Measurements from ENCODE around the gene PLAAT3.
"Not testable (repeated sequence)": the region's sequence is repeated elsewhere in the genome, so short reads cannot be mapped to it uniquely, and the experiment has no call there.

Gene PLAAT3

GRCh38 chr11:63639199-63639832 is 25.1 kb upstream of the PLAAT3 start:
- H3K36me3 Mint-ChIP-seq (ENCODE audit: low read depth), result peaks cover 43% of the 10 kb centered on the region
- H3K27ac Mint-ChIP-seq, result no peak overlapping the region
- no peaks in the 10 kb centered on the region for H3K27me3 Mint-ChIP-seq (ENCODE audit: low read depth)
- peak; percentile 30 to 57 (median 34) for TF ChIP-seq CTCF (IDR thresholded peaks at IDR 0.05; ENCODE audit: unreplicated experiment in 3 of 3)
- no peaks in the 10 kb centered on the region for H3K4me1 Mint-ChIP-seq
- H3K9me3 Mint-ChIP-seq, result no peaks in the 10 kb centered on the region
- H3K4me3 Mint-ChIP-seq, result no peak overlapping the region

- H3K27me3 Mint-ChIP-seq (ENCODE audit: low read depth); H3K9me3 Mint-ChIP-seq; H3K27ac Mint-ChIP-seq; H3K4me3 Mint-ChIP-seq; H3K4me1 Mint-ChIP-seq: not testable (repeated sequence)
- peaks cover 36% of the 10 kb centered on the region for H3K36me3 Mint-ChIP-seq (ENCODE audit: low read depth)
These were observed 24.2 kb upstream of the PLAAT3 start for GRCh38 chr11:63638436-63638835.

GRCh38 chr11:63635762-63636465 is 21.7 kb upstream of the PLAAT3 start:
- peaks cover 33% of the 10 kb centered on the region for H3K36me3 Mint-ChIP-seq (ENCODE audit: low read depth)
- no peaks in the 10 kb centered on the region for H3K27me3 Mint-ChIP-seq (ENCODE audit: low read depth)

GRCh38 chr11:63629426-63629825 is 15.2 kb upstream of the PLAAT3 start:
- no peaks in the 10 kb centered on the region for H3K9me3 Mint-ChIP-seq
- no peak overlapping the region for H3K4me3 Mint-ChIP-seq
- H3K27me3 Mint-ChIP-seq (ENCODE audit: low read depth), result no peaks in the 10 kb centered on the region
- peaks cover 42% of the 10 kb centered on the region for H3K36me3 Mint-ChIP-seq (ENCODE audit: low read depth)
- no peaks in the 10 kb centered on the region for H3K4me1 Mint-ChIP-seq
- no peak overlapping the region for H3K27ac Mint-ChIP-seq
- TF ChIP-seq CTCF (IDR thresholded peaks at IDR 0.05; ENCODE audit: unreplicated experiment in 3 of 3), result no peak

More at GRCh38 chr11:63635762-63636465, 21.7 kb upstream of the PLAAT3 start:
- Mint-ChIP-seq H3K4me3 (no peak overlapping the region), H3K9me3 (no peaks in the 10 kb centered on the region), H3K27ac (peak overlapping the region in 1 of 3 experiments; percentile 1), H3K4me1 (no peaks in the 10 kb centered on the region)
- TF ChIP-seq CTCF (IDR thresholded peaks at IDR 0.05; ENCODE audit: unreplicated experiment in 3 of 3), result peak; percentile 81 to 89 (median 82)

GRCh38 chr11:63623513-63624140 is 9.4 kb upstream of the PLAAT3 start:
- peaks cover 5% of the 10 kb centered on the region for H3K36me3 Mint-ChIP-seq (ENCODE audit: low read depth)
- H3K9me3 Mint-ChIP-seq, result no peaks in the 10 kb centered on the region
- H3K27me3 Mint-ChIP-seq (ENCODE audit: low read depth), result peaks cover 13% of the 10 kb centered on the region
- no peak for TF ChIP-seq CTCF (IDR thresholded peaks at IDR 0.05; ENCODE audit: unreplicated experiment in 3 of 3)
- H3K4me3 Mint-ChIP-seq, result no peak overlapping the region
- H3K27ac Mint-ChIP-seq, result no peak overlapping the region
- H3K4me1 Mint-ChIP-seq, result no peaks in the 10 kb centered on the region

- H3K27ac Mint-ChIP-seq, result no peak overlapping the region
- no peaks in the 10 kb centered on the region for H3K36me3 Mint-ChIP-seq (ENCODE audit: low read depth)
- no peak for TF ChIP-seq CTCF (IDR thresholded peaks at IDR 0.05; ENCODE audit: unreplicated experiment in 3 of 3)
- no peaks in the 10 kb centered on the region for H3K4me1 Mint-ChIP-seq
- H3K9me3 Mint-ChIP-seq, result no peaks in the 10 kb centered on the region
- no peak overlapping the region for H3K4me3 Mint-ChIP-seq
- H3K27me3 Mint-ChIP-seq (ENCODE audit: low read depth), result peaks cover 13% of the 10 kb centered on the region
These were observed 8.1 kb upstream of the PLAAT3 start for GRCh38 chr11:63622323-63622722.

Measured in nephron (organoid).